Measurements from ENCODE around the gene POU2F3. TPM values are rescaled to one million over a fixed set of nuclear protein-coding genes. Genes with fewer than 3 reads are reported as not detected.

Gene POU2F3
- total RNA-seq, 2 experiments from 2014 or later = not detected

GRCh38 chr11:120212926-120213325, 27.0 kb upstream of the POU2F3 start:
- Mint-ChIP-seq H3K27me3 (ENCODE audit: low read depth) (peaks cover 6% of the 10 kb centered on the region), H3K4me3 (no peak overlapping the region), H3K27ac (no peak overlapping the region), H3K9me3 (no peaks in the 10 kb centered on the region), H3K36me3 (ENCODE audit: low read depth) (no peaks in the 10 kb centered on the region), H3K4me1 (ENCODE audit: low read depth) (peaks cover 5% of the 10 kb centered on the region)
- intact Hi-C loops (cut with micrococcal nuclease) = loop anchor here (5.0 kb wide), 1 partner anchor 41 kb away; no protein-coding TSS in a partner anchor
- DNase-seq = no peak
- CTCF ChIA-PET = interaction anchor here (0.8 to 4.1 kb wide), 4 partner anchors 17 to 35 kb away, joined by 3 to 12 read pairs (median 3); no protein-coding TSS in a partner anchor

GRCh38 chr11:120214581-120214980, 25.4 kb upstream of the POU2F3 start:
- Mint-ChIP-seq H3K27me3 (ENCODE audit: low read depth) (no peaks in the 10 kb centered on the region), H3K4me3 (no peak overlapping the region), H3K4me1 (ENCODE audit: low read depth) (peaks cover 5% of the 10 kb centered on the region), H3K9me3 (no peaks in the 10 kb centered on the region), H3K27ac (no peak overlapping the region), H3K36me3 (ENCODE audit: low read depth) (no peaks in the 10 kb centered on the region)
- CTCF ChIA-PET = interaction anchor here (1.3 to 4.1 kb wide), 2 partner anchors 8 to 16 kb away, joined by 4 to 12 read pairs; no protein-coding TSS in a partner anchor
- no peak for DNase-seq
- intact Hi-C loops (cut with micrococcal nuclease) = loop anchor here (5.0 kb wide), 1 partner anchor 42 kb away; no protein-coding TSS in a partner anchor

- Mint-ChIP-seq H3K4me3 (no peak overlapping the region), H3K27me3 (ENCODE audit: low read depth) (no peaks in the 10 kb centered on the region), H3K27ac (no peak overlapping the region), H3K36me3 (ENCODE audit: low read depth) (no peaks in the 10 kb centered on the region), H3K9me3 (no peaks in the 10 kb centered on the region), H3K4me1 (ENCODE audit: low read depth) (peaks cover 5% of the 10 kb centered on the region)
- intact Hi-C loops (cut with micrococcal nuclease) = no loop called here
- no peak for DNase-seq
- CTCF ChIA-PET = interaction anchor here (1.3 to 4.1 kb wide), 2 partner anchors 15 to 87 kb away, joined by 3 to 12 read pairs; no protein-coding TSS in a partner anchor
Measured at GRCh38 chr11:120215634-120216033, 24.3 kb upstream of the POU2F3 start.

GRCh38 chr11:120216426-120217102, 23.4 kb upstream of the POU2F3 start:
- CTCF ChIA-PET = interaction anchor here (1.3 kb wide), 1 partner anchor 86 kb away, joined by 3 read pairs; no protein-coding TSS in a partner anchor
- no peak overlapping the region for H3K4me3 Mint-ChIP-seq
- no peaks in the 10 kb centered on the region for H3K9me3 Mint-ChIP-seq
- H3K27ac Mint-ChIP-seq = no peak overlapping the region
- H3K36me3 Mint-ChIP-seq (ENCODE audit: low read depth) = no peaks in the 10 kb centered on the region
- intact Hi-C loops (cut with micrococcal nuclease) = no loop called here
- DNase-seq = no peak
- H3K4me1 Mint-ChIP-seq (ENCODE audit: low read depth) = peaks cover 3% of the 10 kb centered on the region
- H3K27me3 Mint-ChIP-seq (ENCODE audit: low read depth) = no peaks in the 10 kb centered on the region

GRCh38 chr11:120217526-120217925, 22.4 kb upstream of the POU2F3 start:
- Mint-ChIP-seq H3K9me3 (no peaks in the 10 kb centered on the region), H3K36me3 (ENCODE audit: low read depth) (no peaks in the 10 kb centered on the region), H3K27ac (no peak overlapping the region), H3K27me3 (ENCODE audit: low read depth) (no peaks in the 10 kb centered on the region), H3K4me1 (ENCODE audit: low read depth) (no peaks in the 10 kb centered on the region), H3K4me3 (no peak overlapping the region)
- no peak for DNase-seq
- intact Hi-C loops (cut with micrococcal nuclease) = no loop called here
- CTCF ChIA-PET = no interaction called here

- Mint-ChIP-seq H3K27me3 (ENCODE audit: low read depth) (no peaks in the 10 kb centered on the region), H3K9me3 (no peaks in the 10 kb centered on the region), H3K27ac (no peak overlapping the region), H3K36me3 (ENCODE audit: low read depth) (no peaks in the 10 kb centered on the region), H3K4me3 (no peak overlapping the region), H3K4me1 (ENCODE audit: low read depth) (no peaks in the 10 kb centered on the region)
- intact Hi-C loops (cut with micrococcal nuclease) = no loop called here
- CTCF ChIA-PET = no interaction called here
- DNase-seq = no peak
Measured at GRCh38 chr11:120217941-120218694, 21.8 kb upstream of the POU2F3 start.

- Mint-ChIP-seq H3K27me3 (ENCODE audit: low read depth) (no peaks in the 10 kb centered on the region), H3K4me3 (no peak overlapping the region), H3K27ac (no peak overlapping the region), H3K9me3 (no peaks in the 10 kb centered on the region), H3K36me3 (ENCODE audit: low read depth) (no peaks in the 10 kb centered on the region), H3K4me1 (ENCODE audit: low read depth) (no peaks in the 10 kb centered on the region)
- intact Hi-C loops (cut with micrococcal nuclease) = no loop called here
- CTCF ChIA-PET = no interaction called here
- no peak for DNase-seq
Measured at GRCh38 chr11:120218695-120219033, 21.3 kb upstream of the POU2F3 start.

GRCh38 chr11:120219232-120219937, 20.6 kb upstream of the POU2F3 start:
- no peaks in the 10 kb centered on the region for H3K27me3 Mint-ChIP-seq (ENCODE audit: low read depth)
- CTCF ChIA-PET = no interaction called here
- H3K36me3 Mint-ChIP-seq (ENCODE audit: low read depth) = no peaks in the 10 kb centered on the region
- H3K4me1 Mint-ChIP-seq (ENCODE audit: low read depth) = peaks cover under 1% of the 10 kb centered on the region
- intact Hi-C loops (cut with micrococcal nuclease) = no loop called here
- no peaks in the 10 kb centered on the region for H3K9me3 Mint-ChIP-seq
- H3K4me3 Mint-ChIP-seq = no peak overlapping the region
- no peak overlapping the region for H3K27ac Mint-ChIP-seq
- DNase-seq = no peak

- H3K27ac Mint-ChIP-seq = no peak overlapping the region
- H3K9me3 Mint-ChIP-seq = no peaks in the 10 kb centered on the region
- DNase-seq = no peak
- peaks cover 3% of the 10 kb centered on the region for H3K4me1 Mint-ChIP-seq (ENCODE audit: low read depth)
- no peaks in the 10 kb centered on the region for H3K27me3 Mint-ChIP-seq (ENCODE audit: low read depth)
- intact Hi-C loops (cut with micrococcal nuclease) = no loop called here
- CTCF ChIA-PET = interaction anchor here (1.3 kb wide), 1 partner anchor 81 kb away, joined by 3 read pairs; no protein-coding TSS in a partner anchor
- no peak overlapping the region for H3K4me3 Mint-ChIP-seq
- no peaks in the 10 kb centered on the region for H3K36me3 Mint-ChIP-seq (ENCODE audit: low read depth)
Measured at GRCh38 chr11:120219938-120220746, 19.8 kb upstream of the POU2F3 start.

- no peaks in the 10 kb centered on the region for H3K27me3 Mint-ChIP-seq (ENCODE audit: low read depth)
- intact Hi-C loops (cut with micrococcal nuclease) = no loop called here
- no peak overlapping the region for H3K4me3 Mint-ChIP-seq
- CTCF ChIA-PET = interaction anchor here (1.3 kb wide), 1 partner anchor 81 kb away, joined by 3 read pairs; no protein-coding TSS in a partner anchor
- peaks cover 3% of the 10 kb centered on the region for H3K4me1 Mint-ChIP-seq (ENCODE audit: low read depth)
- no peaks in the 10 kb centered on the region for H3K36me3 Mint-ChIP-seq (ENCODE audit: low read depth)
- H3K27ac Mint-ChIP-seq = no peak overlapping the region
- no peaks in the 10 kb centered on the region for H3K9me3 Mint-ChIP-seq
- DNase-seq = no peak
Measured at GRCh38 chr11:120220747-120221037, 19.2 kb upstream of the POU2F3 start.

- intact Hi-C loops (cut with micrococcal nuclease) = no loop called here
- CTCF ChIA-PET = interaction anchor here (0.6 to 1.3 kb wide), 2 partner anchors 80 to 113 kb away, joined by 3 read pairs; no protein-coding TSS in a partner anchor
- H3K36me3 Mint-ChIP-seq (ENCODE audit: low read depth) = no peaks in the 10 kb centered on the region
- H3K27me3 Mint-ChIP-seq (ENCODE audit: low read depth) = no peaks in the 10 kb centered on the region
- H3K9me3 Mint-ChIP-seq = no peaks in the 10 kb centered on the region
- H3K4me1 Mint-ChIP-seq (ENCODE audit: low read depth) = peaks cover 3% of the 10 kb centered on the region
- no peak overlapping the region for H3K27ac Mint-ChIP-seq
- DNase-seq = no peak
- no peak overlapping the region for H3K4me3 Mint-ChIP-seq
Measured at GRCh38 chr11:120221115-120221752, 18.7 kb upstream of the POU2F3 start.
